ENCODE results near the gene TDRD9. TPM values are rescaled to one million over a fixed set of nuclear protein-coding genes. Genes with fewer than 3 reads are reported as not detected.

Gene TDRD9
- total RNA-seq, 1 donor from 2014 or later: not detected

DNA sequence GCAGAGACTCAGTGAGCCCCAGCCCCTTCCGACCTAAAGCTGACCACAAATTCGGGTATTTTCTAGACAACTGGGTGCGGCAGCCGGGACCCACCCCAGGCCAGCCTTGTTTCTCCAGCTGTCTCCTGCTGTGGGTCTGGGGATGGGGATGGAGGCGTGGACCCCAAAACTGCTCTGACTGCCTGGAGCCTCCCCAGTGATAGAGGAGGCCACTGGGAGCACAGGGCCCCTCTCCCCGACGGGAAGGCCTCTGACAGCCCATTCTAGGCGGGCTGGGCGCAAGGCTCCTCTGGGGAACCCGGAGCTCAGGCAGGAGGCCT lies 38.2 kb upstream of the TDRD9 start:
- no peak for DNase-seq (ENCODE audit: low spot score)
- Mint-ChIP-seq H3K36me3 (ENCODE audit: low read depth, unreplicated experiment) (no peaks in the 10 kb centered on the region), H3K27ac (ENCODE audit: unreplicated experiment) (no peak overlapping the region), H3K9me3 (ENCODE audit: unreplicated experiment) (no peaks in the 10 kb centered on the region), H3K4me3 (ENCODE audit: unreplicated experiment) (no peak overlapping the region), H3K27me3 (ENCODE audit: unreplicated experiment) (peaks cover 9% of the 10 kb centered on the region), H3K4me1 (ENCODE audit: unreplicated experiment) (peaks cover 8% of the 10 kb centered on the region)
- TF ChIP-seq, protein P1, sequence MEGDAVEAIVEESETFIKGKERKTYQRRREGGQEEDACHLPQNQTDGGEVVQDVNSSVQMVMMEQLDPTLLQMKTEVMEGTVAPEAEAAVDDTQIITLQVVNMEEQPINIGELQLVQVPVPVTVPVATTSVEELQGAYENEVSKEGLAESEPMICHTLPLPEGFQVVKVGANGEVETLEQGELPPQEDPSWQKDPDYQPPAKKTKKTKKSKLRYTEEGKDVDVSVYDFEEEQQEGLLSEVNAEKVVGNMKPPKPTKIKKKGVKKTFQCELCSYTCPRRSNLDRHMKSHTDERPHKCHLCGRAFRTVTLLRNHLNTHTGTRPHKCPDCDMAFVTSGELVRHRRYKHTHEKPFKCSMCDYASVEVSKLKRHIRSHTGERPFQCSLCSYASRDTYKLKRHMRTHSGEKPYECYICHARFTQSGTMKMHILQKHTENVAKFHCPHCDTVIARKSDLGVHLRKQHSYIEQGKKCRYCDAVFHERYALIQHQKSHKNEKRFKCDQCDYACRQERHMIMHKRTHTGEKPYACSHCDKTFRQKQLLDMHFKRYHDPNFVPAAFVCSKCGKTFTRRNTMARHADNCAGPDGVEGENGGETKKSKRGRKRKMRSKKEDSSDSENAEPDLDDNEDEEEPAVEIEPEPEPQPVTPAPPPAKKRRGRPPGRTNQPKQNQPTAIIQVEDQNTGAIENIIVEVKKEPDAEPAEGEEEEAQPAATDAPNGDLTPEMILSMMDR (IDR thresholded peaks at IDR 0.05; ENCODE audit: unreplicated experiment): no peak

DNA sequence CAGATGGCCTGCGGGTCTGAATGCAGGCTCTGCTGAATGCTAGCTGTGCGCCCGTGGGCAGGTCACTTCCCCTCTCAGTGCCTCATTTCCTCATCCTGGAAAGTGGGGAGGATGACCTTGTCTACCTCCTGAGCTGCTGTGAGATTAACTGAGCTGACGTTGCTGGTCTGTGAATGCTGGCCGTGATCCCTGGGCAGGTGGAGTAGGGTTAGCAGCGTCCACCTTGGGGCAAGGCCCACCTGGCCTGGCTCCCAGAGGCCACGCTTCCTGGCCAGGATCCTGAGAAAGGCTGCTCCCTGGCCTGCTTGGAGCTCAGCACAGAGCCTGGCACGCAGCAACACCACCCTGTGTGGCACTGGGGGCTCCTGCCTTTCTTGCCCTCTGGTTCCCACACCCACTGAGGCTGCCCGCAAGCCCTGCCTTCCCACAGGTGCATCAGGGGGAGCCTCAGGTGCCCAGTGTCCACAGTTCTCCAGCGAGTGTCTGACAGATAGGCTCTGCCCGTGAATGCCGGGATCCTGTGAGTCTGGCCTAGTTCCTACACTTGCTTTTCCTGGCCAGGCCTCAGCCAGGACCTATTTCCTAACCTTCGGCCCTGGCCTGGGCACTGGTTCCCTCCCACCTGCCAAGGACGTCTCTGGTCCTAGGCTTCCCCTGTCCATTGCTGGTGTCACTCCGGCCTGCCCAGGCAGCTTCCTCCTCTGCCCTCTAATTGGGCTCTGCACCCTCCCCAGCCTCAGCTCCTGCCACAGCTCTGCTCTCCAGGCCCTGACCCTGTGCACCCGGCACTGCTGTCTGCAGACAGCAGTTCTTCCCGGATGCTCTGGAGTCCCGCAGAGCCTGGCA lies 37.2 kb upstream of the TDRD9 start:
- Mint-ChIP-seq H3K4me1 (ENCODE audit: unreplicated experiment) (peaks cover 8% of the 10 kb centered on the region), H3K36me3 (ENCODE audit: low read depth, unreplicated experiment) (no peaks in the 10 kb centered on the region), H3K27me3 (ENCODE audit: unreplicated experiment) (peaks cover 7% of the 10 kb centered on the region), H3K9me3 (ENCODE audit: unreplicated experiment) (no peaks in the 10 kb centered on the region), H3K27ac (ENCODE audit: unreplicated experiment) (no peak overlapping the region), H3K4me3 (ENCODE audit: unreplicated experiment) (no peak overlapping the region)
- TF ChIP-seq, protein P1 (IDR thresholded peaks at IDR 0.05; ENCODE audit: unreplicated experiment): no peak
- no peak for DNase-seq (ENCODE audit: low spot score)

DNA sequence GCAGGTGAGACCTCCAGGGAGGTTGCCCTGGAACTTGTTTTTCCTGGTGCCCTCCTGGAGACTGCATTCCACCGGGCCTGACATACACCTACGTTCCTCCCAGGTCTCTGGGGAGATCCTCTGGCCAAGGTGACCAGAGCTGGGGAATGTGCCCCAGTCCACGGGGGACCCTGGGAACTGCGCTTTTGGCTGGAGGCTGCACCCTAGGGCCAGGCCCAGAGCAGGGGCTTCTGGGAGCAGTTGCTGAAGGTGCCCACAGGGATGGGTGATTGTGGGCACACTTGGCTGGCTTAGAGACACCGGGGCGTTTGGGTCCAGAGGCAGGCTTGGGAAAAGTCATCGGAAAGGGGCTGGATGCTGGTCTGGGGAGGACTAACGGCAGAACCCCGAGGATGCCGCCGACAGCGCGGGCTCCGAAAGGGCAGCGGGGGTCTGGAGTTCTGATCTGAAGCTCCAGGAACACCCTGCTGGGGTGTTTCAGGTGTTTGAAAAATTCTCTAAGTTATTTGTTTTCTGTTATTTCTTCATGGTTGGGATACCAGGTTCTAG lies 36.5 kb upstream of the TDRD9 start:
- no peak for DNase-seq (ENCODE audit: low spot score)
- Mint-ChIP-seq H3K36me3 (ENCODE audit: low read depth, unreplicated experiment) (peaks cover 5% of the 10 kb centered on the region), H3K9me3 (ENCODE audit: unreplicated experiment) (no peaks in the 10 kb centered on the region), H3K4me1 (ENCODE audit: unreplicated experiment) (peaks cover 4% of the 10 kb centered on the region), H3K27ac (ENCODE audit: unreplicated experiment) (no peak overlapping the region), H3K27me3 (ENCODE audit: unreplicated experiment) (peaks cover 7% of the 10 kb centered on the region), H3K4me3 (ENCODE audit: unreplicated experiment) (no peak overlapping the region)
- TF ChIP-seq, protein P1 (IDR thresholded peaks at IDR 0.05; ENCODE audit: unreplicated experiment): no peak

DNA sequence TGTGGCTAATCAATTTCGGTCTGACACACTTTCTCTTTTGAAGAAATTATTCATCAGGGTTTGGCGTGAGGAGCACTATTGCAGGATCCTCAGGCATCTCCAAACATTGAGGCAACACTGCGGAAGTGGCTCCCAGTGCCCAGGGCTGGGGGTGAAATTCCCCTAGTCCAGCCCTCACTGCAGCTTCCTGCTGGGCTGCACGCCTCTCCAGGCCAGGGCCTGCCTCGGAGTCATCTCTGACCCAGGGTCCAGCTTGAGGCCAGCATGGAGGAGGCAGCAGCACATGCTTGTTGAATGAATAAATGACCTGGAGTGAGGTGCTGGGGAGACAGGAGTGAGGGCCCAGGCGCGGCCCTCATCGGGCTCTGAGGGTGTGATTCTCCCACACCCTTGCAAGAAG lies 36.0 kb upstream of the TDRD9 start:
- H3K4me3 Mint-ChIP-seq (ENCODE audit: unreplicated experiment): no peak overlapping the region
- no peak overlapping the region for H3K27ac Mint-ChIP-seq (ENCODE audit: unreplicated experiment)
- no peak for DNase-seq (ENCODE audit: low spot score)
- H3K27me3 Mint-ChIP-seq (ENCODE audit: unreplicated experiment): peaks cover 7% of the 10 kb centered on the region
- peaks cover 3% of the 10 kb centered on the region for H3K4me1 Mint-ChIP-seq (ENCODE audit: unreplicated experiment)
- no peaks in the 10 kb centered on the region for H3K9me3 Mint-ChIP-seq (ENCODE audit: unreplicated experiment)
- peaks cover 5% of the 10 kb centered on the region for H3K36me3 Mint-ChIP-seq (ENCODE audit: low read depth, unreplicated experiment)
- TF ChIP-seq, protein P1 (IDR thresholded peaks at IDR 0.05; ENCODE audit: unreplicated experiment): no peak

DNA sequence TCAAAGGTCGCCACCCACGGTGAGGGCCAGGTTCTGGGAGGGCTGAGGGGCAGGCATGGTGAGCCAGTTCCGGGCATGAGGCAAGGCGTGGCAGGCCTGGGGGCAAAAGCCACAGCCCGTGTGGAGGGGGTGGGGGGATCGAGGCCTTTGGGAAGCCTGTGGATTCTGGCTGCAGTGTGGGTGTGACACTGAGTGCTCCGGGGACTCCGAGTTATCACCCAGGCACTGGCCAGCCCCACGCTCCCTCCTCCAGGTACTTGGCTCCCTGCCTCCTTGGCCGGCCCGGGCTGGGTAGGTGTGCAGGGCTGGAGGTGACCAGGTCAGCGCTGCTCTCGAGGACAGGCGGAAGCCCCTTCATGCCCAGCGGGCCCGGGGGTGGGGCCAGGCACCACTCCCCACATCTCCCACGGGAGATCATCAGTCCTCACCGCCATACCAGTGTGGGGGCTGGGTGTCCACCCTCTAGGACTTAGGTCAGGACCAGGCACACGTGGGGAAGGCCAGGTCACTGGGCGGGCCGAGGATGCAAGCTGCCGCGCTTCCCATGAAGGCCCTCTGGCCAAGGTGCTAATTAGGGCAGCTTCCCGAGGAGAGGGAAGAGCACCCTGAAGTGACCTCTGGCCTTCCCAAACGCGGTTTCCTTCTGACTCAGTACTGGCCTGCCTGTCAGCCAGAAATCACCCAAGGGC lies 34.1 kb upstream of the TDRD9 start:
- peaks cover 10% of the 10 kb centered on the region for H3K36me3 Mint-ChIP-seq (ENCODE audit: low read depth, unreplicated experiment)
- H3K9me3 Mint-ChIP-seq (ENCODE audit: unreplicated experiment): no peaks in the 10 kb centered on the region
- peaks cover 9% of the 10 kb centered on the region for H3K27me3 Mint-ChIP-seq (ENCODE audit: unreplicated experiment)
- H3K4me1 Mint-ChIP-seq (ENCODE audit: unreplicated experiment): peaks cover 3% of the 10 kb centered on the region
- H3K4me3 Mint-ChIP-seq (ENCODE audit: unreplicated experiment): no peak overlapping the region
- no peak for DNase-seq (ENCODE audit: low spot score)
- TF ChIP-seq, protein P1 (IDR thresholded peaks at IDR 0.05; ENCODE audit: unreplicated experiment): no peak
- H3K27ac Mint-ChIP-seq (ENCODE audit: unreplicated experiment): no peak overlapping the region
